Neural progenitor cell (in vitro differentiated cells): ENCODE measurements around the gene EPHA4. TPM values are rescaled to one million over a fixed set of nuclear protein-coding genes. Genes with fewer than 3 reads are reported as not detected.

Experiments
- DNase-seq: peaks from one replicate; pipeline ENCODE4 v3.0.0-alpha.2; 2016; ENCODE audit warnings: low spot score
- H2AFZ ChIP-seq: fragments of 200-600 bp; sonication (generic); replicated peaks from 2 replicates; pipeline ENCODE4 v1.6.1; 2016; ENCODE audit warnings: antibody characterized with exemption
- H3F3A ChIP-seq: fragments of 200-600 bp; sonication (generic); 2 replicates; pipeline ENCODE4 v1.6.1; 2016; ENCODE audit warnings: antibody characterized with exemption, low read depth
- H3K27ac ChIP-seq: fragments of 200-600 bp; sonication (generic); 2 replicates; pipeline ENCODE4 v1.5.1; 2016; ENCODE audit warnings: mild to moderate bottlenecking
- H3K27me3 ChIP-seq: fragments of 200-600 bp; sonication (generic); 2 replicates; pipeline ENCODE4 v1.6.1; 2016; ENCODE audit warnings: mild to moderate bottlenecking, moderate library complexity
- H3K36me3 ChIP-seq: fragments of 200-600 bp; sonication (generic); 2 replicates; pipeline ENCODE4 v1.5.1; 2016
- H3K4me1 ChIP-seq: fragments of 200-600 bp; sonication (generic); 2 replicates; pipeline ENCODE4 v1.6.1; 2016; ENCODE audit warnings: mixed run types
- H3K4me2 ChIP-seq: fragments of 200-600 bp; sonication (generic); 2 replicates; pipeline ENCODE4 v1.6.1; 2016
- H3K4me3 ChIP-seq: fragments of 200-600 bp; sonication (generic); 2 replicates; pipeline ENCODE4 v1.5.1; 2016
- H3K79me2 ChIP-seq: fragments of 200-600 bp; sonication (generic); 2 replicates; pipeline ENCODE4 v1.6.1; 2016; ENCODE audit warnings: low read depth
- H3K9ac ChIP-seq: fragments of 200-600 bp; sonication (generic); 2 replicates; pipeline ENCODE4 v1.6.1; 2016
- H3K9me3 ChIP-seq: fragments of 200-600 bp; sonication (generic); 2 replicates; pipeline ENCODE4 v1.5.1; 2016; ENCODE audit warnings: low read depth
- H4K20me1 ChIP-seq: fragments of 200-600 bp; sonication (generic); 2 replicates; pipeline ENCODE4 v1.6.1; 2016; ENCODE audit warnings: low read depth
- H3K27ac Mint-ChIP-seq: 3 replicates; pipeline ENCODE4 v1.8.0; 2021; ENCODE audit warnings: mixed read lengths
- H3K27me3 Mint-ChIP-seq: 2 replicates; pipeline ENCODE4 v1.8.0; 2022; ENCODE audit warnings: low read depth, mild to moderate bottlenecking, inconsistent platforms, moderate library complexity, mixed read lengths; ENCODE audit not compliant: insufficient read depth
- H3K36me3 Mint-ChIP-seq: 3 replicates; pipeline ENCODE4 v1.8.0; 2021; ENCODE audit warnings: mixed read lengths
- H3K4me1 Mint-ChIP-seq: 3 replicates; pipeline ENCODE4 v1.8.0; 2021; ENCODE audit warnings: mixed read lengths
- H3K4me3 Mint-ChIP-seq: 3 replicates; pipeline ENCODE4 v1.8.0; 2021; ENCODE audit warnings: mild to moderate bottlenecking, moderate library complexity, mixed read lengths
- H3K9me3 Mint-ChIP-seq: 3 replicates; pipeline ENCODE4 v1.8.0; 2020; ENCODE audit warnings: mixed read lengths
- EZH2 ChIP-seq: fragments of 200-600 bp; sonication (generic); IDR thresholded peaks from 2 replicates; pipeline ENCODE4 v1.6.1; 2017; ENCODE audit warnings: antibody characterized with exemption, mild to moderate bottlenecking, moderate library complexity
- EZH2phosphoT487 ChIP-seq: fragments of 200-600 bp; sonication (generic); IDR thresholded peaks from 2 replicates; pipeline ENCODE4 v1.6.1; 2017; ENCODE audit warnings: antibody characterized with exemption
- total RNA-seq: library from RNA; depleted of rRNA; stranded (reverse); fragments of >200 nt; gene quantifications from 2 replicates; pipeline ENCODE4 v1.2.3, GENCODE V29; 2015; ENCODE audit warnings: low replicate concordance
- TF ChIP-seq, protein P1 (sequence below): fragments of 200-600 bp; sonication (generic); IDR thresholded peaks from 2 replicates; pipeline ENCODE4 v1.5.1; 2017; ENCODE audit warnings: antibody characterized with exemption, mild to moderate bottlenecking

Gene EPHA4
- total RNA-seq, 1 donor from 2014 or later: 323 TPM

DNA sequence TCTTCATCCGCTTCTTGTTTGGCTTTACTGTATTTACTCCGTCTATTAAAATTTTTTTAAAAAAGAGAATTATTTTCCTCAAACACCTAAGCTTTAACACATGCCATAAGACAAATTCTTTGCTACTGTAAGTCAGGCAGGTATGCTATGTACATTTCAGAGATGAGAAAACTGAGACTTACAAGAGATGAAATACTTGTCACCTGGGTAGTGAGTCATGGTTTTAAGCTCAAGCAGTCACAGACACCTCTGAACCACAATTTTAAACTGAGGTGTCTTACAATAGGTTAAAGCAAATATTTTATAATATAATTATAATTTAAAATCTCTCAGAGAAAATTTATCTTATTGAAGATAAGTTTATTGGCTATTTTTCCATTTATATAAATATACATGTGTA lies 126.0 kb downstream of the EPHA4 start:
- Histone ChIP-seq H3K36me3 (peaks cover 37% of the 10 kb centered on the region), H3K79me2 (peaks cover 45% of the 10 kb centered on the region), H3K27me3 (no peaks in the 10 kb centered on the region), H4K20me1 (peaks cover 26% of the 10 kb centered on the region), H3K9ac (no peak overlapping the region), H3F3A (peaks cover 46% of the 10 kb centered on the region), H2AFZ (no peak overlapping the region), H3K4me3 (no peak overlapping the region), H3K27ac (no peak overlapping the region), H3K4me2 (no peak overlapping the region), H3K4me1 (peaks cover 46% of the 10 kb centered on the region), H3K9me3 (no peaks in the 10 kb centered on the region)
- Mint-ChIP-seq H3K9me3 (no peaks in the 10 kb centered on the region), H3K4me1 (peaks cover 33% of the 10 kb centered on the region), H3K36me3 (peaks cover 29% of the 10 kb centered on the region), H3K27ac (no peak overlapping the region), H3K4me3 (no peak overlapping the region), H3K27me3 (peaks cover 3% of the 10 kb centered on the region)
- DNase-seq: no peak
- TF ChIP-seq, protein P1, sequence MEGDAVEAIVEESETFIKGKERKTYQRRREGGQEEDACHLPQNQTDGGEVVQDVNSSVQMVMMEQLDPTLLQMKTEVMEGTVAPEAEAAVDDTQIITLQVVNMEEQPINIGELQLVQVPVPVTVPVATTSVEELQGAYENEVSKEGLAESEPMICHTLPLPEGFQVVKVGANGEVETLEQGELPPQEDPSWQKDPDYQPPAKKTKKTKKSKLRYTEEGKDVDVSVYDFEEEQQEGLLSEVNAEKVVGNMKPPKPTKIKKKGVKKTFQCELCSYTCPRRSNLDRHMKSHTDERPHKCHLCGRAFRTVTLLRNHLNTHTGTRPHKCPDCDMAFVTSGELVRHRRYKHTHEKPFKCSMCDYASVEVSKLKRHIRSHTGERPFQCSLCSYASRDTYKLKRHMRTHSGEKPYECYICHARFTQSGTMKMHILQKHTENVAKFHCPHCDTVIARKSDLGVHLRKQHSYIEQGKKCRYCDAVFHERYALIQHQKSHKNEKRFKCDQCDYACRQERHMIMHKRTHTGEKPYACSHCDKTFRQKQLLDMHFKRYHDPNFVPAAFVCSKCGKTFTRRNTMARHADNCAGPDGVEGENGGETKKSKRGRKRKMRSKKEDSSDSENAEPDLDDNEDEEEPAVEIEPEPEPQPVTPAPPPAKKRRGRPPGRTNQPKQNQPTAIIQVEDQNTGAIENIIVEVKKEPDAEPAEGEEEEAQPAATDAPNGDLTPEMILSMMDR: no peak
- no peak for TF ChIP-seq EZH2phosphoT487
- TF ChIP-seq EZH2: no peak

- Histone ChIP-seq H2AFZ (no peak overlapping the region), H3K79me2 (peaks cover 47% of the 10 kb centered on the region), H3K36me3 (peaks cover 37% of the 10 kb centered on the region), H4K20me1 (peaks cover 11% of the 10 kb centered on the region), H3K4me2 (no peak overlapping the region), H3K27ac (no peak overlapping the region), H3K9me3 (no peaks in the 10 kb centered on the region), H3K27me3 (no peaks in the 10 kb centered on the region), H3K9ac (no peak overlapping the region), H3K4me1 (peaks cover 25% of the 10 kb centered on the region), H3F3A (peaks cover 25% of the 10 kb centered on the region), H3K4me3 (no peak overlapping the region)
- DNase-seq: no peak
- Mint-ChIP-seq H3K36me3 (peaks cover 44% of the 10 kb centered on the region), H3K27ac (no peak overlapping the region), H3K4me3 (no peak overlapping the region), H3K27me3 (peaks cover 4% of the 10 kb centered on the region), H3K9me3 (peaks cover 4% of the 10 kb centered on the region), H3K4me1 (peaks cover 26% of the 10 kb centered on the region)
- TF ChIP-seq EZH2: no peak
- TF ChIP-seq, protein P1: no peak
- TF ChIP-seq EZH2phosphoT487: no peak
These were observed 128.0 kb downstream of the EPHA4 start for GRCh38 chr2:221444106-221444505.

- Mint-ChIP-seq H3K27ac (no peak overlapping the region), H3K27me3 (peaks cover 4% of the 10 kb centered on the region), H3K9me3 (peaks cover 4% of the 10 kb centered on the region), H3K4me1 (peaks cover 21% of the 10 kb centered on the region), H3K36me3 (peaks cover 47% of the 10 kb centered on the region), H3K4me3 (no peak overlapping the region)
- Histone ChIP-seq H3K36me3 (peaks cover 37% of the 10 kb centered on the region), H2AFZ (no peak overlapping the region), H3K9me3 (no peaks in the 10 kb centered on the region), H3K79me2 (peaks cover 47% of the 10 kb centered on the region), H3F3A (peaks cover 21% of the 10 kb centered on the region), H4K20me1 (peaks cover 6% of the 10 kb centered on the region), H3K4me2 (no peak overlapping the region), H3K27me3 (no peaks in the 10 kb centered on the region), H3K9ac (no peak overlapping the region), H3K4me1 (peaks cover 21% of the 10 kb centered on the region), H3K27ac (no peak overlapping the region), H3K4me3 (no peak overlapping the region)
- no peak for TF ChIP-seq EZH2phosphoT487
- DNase-seq: no peak
These were observed 128.5 kb downstream of the EPHA4 start for GRCh38 chr2:221443645-221444044.

DNA sequence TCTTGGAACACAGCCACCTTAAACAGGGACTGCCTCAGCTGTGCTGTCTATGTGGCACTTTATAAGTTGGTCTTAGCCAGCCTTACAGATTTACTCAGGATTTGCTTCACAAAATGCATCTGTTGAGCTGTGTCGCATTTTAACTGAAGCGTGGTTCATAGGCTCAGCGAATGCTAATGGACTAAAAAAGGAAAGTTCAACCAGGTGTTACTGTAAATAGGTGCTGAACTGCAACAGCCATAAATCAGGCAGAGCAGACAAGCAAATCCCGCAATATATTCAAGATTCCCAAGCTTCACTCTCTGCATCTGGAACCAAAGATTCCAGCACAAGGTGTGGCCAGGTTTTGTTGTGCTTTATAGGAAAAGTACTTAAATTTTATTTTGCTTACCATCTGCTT lies 130.0 kb downstream of the EPHA4 start:
- no peak overlapping the region for H3K9ac ChIP-seq
- Mint-ChIP-seq H3K4me1 (peaks cover 10% of the 10 kb centered on the region), H3K9me3 (peaks cover 4% of the 10 kb centered on the region), H3K36me3 (peaks cover 51% of the 10 kb centered on the region), H3K4me3 (no peak overlapping the region), H3K27me3 (peaks cover 4% of the 10 kb centered on the region), H3K27ac (no peak overlapping the region)
- H3K36me3 ChIP-seq: peaks cover 37% of the 10 kb centered on the region
- no peaks in the 10 kb centered on the region for H3K9me3 ChIP-seq
- no peak overlapping the region for H3K4me3 ChIP-seq
- H4K20me1 ChIP-seq: peaks cover 3% of the 10 kb centered on the region
- no peaks in the 10 kb centered on the region for H3K27me3 ChIP-seq
- peaks cover 5% of the 10 kb centered on the region for H3K4me1 ChIP-seq
- H3K4me2 ChIP-seq: no peak overlapping the region
- DNase-seq: no peak
- peaks cover 22% of the 10 kb centered on the region for H3F3A ChIP-seq
- peaks cover 45% of the 10 kb centered on the region for H3K79me2 ChIP-seq
- TF ChIP-seq EZH2phosphoT487: no peak
- TF ChIP-seq EZH2: no peak
- peak overlapping the region; percentile 9 for H3K27ac ChIP-seq
- H2AFZ ChIP-seq: no peak overlapping the region
